Forelimb muscle (tissue), 1 donor: Measurements from ENCODE around the gene DUOX1. TPM values are rescaled to one million over a fixed set of nuclear protein-coding genes. Genes with fewer than 3 reads are reported as not detected.
A peak's percentile ranks its signal among the peaks of the same experiment; 100 is the strongest.

Experiments
- DNase-seq: peaks from one replicate; pipeline ENCODE4 v3.0.0-alpha.2; 2013; ENCODE audit warnings: low read depth
- polyA plus RNA-seq: library from polyadenylated mRNA; unstranded; fragments of 120-200 nt; gene quantifications from one replicate; pipeline ENCODE4 v1.2.1, GENCODE V29; 2013; ENCODE audit not compliant: insufficient read length

Gene DUOX1
- polyA plus RNA-seq, 1 donor: 2.9 TPM

- no peak for DNase-seq
Observed at GRCh38 chr15:45143946-45144345, 14.2 kb downstream of the DUOX1 start.

DNA sequence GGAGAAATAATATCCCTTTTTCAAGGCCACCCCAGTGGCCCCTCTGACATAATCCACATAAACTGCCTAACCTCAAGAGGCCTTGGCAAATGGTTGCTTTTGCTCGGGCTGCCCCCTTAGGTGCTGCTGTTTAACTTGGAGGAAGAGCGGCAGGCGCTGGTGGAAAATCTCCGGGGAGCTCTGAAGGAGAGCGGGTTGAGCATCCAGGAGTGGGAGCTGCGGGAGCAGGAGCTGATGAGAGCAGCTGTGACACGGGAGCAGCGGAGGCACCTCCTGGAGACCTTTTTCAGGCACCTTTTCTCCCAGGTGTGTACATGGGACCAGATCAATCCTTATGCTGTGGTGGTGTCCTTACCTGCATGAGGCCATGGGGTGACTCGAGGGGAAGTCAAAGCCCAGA lies 15.0 kb downstream of the DUOX1 start:
- no peak for DNase-seq

GRCh38 chr15:45146405-45146804 lies 16.6 kb downstream of the DUOX1 start:
- DNase-seq: no peak

GRCh38 chr15:45147606-45148005 lies 17.8 kb downstream of the DUOX1 start:
- no peak for DNase-seq

DNA sequence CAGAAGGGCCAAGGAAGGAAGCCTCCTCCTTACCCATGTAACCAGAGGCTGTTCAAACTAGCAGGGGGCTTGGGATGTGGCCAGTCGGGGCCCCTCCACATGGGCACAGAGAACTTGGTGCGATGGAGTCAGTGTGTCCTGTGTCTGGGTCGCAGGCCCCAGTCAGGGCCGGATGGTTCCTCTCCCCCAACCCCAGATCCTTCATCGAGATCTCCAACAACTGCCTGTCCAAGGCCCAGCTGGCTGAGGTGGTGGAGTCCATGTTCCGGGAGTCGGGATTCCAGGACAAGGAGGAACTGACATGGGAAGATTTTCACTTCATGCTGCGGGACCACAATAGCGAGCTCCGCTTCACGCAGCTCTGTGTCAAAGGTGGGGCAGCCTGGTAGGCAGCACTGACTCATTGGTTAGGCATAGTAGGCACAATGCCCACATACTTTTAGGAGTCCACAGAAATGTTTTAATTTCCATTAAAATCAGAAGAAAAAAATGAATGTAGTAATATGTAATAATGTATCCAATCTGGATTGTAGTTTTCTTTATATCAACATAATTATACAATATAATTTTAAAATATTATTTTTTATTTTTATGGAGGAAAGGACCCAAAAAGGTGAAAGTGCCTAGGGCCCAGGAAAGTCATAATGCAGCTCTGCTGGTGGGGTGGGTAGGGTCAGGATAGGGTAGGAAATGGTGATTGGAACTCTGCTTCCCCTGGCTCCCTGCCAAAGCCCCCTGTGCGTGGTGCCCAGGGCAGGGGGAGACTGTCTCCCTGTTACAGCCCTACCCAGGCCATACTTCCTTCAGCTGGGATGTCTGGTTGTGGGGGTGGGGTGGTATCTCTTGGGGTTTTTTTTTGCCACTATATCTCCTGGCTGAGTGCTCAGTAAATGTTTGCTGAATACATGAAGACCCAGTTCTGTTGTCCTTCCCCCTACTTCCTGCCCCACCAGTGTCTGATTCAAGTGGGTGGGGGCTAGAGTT lies 18.6 kb downstream of the DUOX1 start:
- no peak for DNase-seq

DNA sequence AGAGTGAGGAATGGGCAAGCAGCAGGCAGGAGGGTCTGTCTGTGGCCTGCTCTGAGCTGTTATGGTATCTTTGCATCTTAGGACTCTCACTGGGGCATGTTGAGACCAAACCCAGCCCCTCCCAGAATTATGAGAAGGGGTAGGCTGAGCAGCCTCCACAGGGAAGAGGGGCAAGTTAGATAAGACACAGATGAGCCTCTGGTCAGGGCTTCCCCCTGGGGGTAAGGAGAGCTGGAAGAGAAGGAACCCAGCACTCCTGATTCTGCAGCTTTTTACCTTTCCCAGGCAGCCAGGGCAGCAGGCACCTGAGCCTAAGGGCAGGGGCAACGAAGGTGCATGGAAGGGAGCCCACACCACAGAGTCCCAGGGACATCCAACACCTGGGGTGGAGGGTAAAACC lies 19.3 kb downstream of the DUOX1 start:
- DNase-seq: no peak

DNA sequence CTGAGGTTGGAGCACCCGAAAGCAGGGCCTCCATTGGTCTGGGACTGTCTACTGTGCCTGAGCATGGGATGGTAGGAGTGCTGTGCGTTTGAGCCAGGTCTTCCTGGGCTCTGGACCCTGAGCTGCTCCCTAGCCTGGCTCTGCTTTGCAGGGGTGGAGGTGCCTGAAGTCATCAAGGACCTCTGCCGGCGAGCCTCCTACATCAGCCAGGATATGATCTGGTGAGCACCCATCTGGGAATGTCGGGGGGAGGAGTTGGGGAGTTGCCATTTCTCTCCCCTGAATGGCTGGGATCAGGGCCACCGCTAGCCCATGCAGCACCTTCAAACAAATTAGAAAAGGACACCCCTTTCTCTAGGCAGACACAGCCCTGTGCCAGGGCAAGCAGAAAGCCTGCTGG lies 20.7 kb downstream of the DUOX1 start:
- no peak for DNase-seq

GRCh38 chr15:45150997-45151396 lies 21.2 kb downstream of the DUOX1 start:
- no peak for DNase-seq

DNA sequence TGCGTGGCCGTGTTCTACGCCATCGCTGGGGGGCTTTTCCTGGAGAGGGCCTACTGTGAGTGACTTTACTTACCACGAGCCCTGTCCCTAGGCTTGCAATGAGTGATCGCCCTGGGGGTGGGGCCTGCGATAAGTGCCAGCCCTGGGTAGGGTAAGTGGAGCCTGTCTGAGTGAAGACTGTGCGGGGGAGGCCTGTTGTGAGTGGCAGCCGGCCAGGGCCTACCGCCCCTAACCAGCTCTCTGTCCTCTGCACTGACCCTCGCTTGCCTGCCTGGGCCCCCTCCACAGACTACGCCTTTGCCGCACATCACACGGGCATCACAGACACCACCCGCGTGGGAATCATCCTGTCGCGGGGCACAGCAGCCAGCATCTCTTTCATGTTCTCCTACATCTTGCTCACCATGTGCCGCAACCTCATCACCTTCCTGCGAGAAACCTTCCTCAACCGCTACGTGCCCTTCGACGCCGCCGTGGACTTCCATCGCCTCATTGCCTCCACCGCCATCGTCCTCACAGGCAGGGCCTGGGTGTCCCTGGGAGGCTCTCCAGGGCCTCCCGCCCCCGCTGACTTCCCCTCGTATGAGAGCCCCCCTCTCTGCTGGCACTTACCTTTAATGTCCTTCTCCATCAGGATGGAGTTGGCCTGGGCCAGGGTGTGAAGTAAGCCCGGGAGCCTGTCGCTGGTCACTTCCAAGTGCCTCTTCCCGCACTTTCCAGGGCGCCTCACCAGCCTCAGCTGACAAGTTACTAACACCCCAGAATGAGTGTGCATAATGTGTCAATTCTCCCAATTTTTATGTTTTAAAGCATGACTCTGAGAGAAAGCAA lies 22.4 kb downstream of the DUOX1 start:
- no peak for DNase-seq

DNA sequence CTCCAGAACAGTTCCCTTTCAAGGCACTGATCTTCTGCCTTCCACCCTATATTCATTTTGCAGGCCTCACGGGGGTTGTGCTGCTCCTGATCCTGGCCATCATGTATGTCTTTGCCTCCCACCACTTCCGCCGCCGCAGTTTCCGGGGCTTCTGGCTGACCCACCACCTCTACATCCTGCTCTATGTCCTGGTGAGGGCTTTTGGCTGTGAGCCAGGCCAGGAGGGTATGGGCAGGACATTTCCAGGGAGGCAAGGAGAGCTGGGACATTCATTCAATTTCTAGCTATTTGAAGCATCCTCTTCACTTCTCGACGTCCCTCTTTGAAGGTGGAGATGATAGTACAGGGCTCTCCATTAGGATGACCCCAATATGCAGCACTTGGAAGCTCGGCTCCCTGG lies 25.9 kb downstream of the DUOX1 start:
- DNase-seq: no peak

DNA sequence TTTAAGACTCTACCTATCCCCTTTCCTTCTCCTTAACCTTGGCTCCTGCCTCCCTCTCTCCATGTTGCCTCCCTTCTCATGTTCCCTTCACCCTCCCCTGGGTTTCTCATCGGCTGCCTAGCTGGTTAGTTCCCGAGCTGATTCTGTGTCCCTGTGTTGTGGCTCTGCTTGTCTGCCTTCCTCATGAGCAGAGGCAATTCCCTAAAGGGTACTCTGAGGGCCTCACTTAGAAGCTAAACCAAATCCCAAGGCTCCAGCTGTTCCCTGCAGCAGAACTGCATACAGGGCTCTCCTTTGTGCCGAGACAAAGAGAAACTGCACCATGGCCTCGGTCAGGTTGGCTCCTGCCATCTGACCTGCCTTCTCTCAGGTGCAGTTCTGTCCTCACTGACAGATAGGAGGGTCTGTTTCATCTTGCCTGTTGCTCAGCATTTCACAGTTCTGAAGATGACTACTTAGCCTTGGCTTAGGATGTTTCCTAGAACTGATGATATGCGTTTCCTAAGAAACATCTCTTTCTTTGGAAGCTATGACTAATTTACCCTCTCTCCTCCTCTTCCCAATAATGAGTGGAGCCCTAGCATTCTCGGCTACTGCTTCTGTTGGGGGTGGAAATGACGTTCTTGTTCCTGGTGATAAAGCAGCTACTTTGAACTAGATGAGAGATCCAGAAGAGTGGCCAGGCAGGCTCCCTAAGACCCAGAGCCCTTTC lies 27.1 kb downstream of the DUOX1 start:
- no peak for DNase-seq

DNA sequence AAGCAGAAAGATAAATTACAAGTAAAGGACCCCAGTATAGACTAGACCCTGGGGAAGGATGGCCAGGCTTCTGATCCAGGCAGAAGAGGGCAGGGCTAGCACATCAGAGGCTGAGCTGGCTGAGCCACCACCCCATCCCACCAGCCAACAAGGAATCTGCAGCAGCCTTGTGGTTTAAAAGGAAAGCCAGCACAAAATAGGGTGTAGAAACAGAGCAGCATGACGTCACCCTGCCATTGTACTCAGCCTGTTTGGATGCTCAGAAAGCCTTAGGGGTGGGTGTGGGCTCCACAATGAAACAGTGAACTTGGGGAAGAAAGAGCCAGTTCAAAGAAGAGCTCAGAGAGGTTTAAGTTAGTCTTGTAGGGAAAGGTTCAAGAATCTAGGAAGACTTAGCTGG lies 28.2 kb downstream of the DUOX1 start:
- DNase-seq: no peak

- DNase-seq: no peak
Observed at GRCh38 chr15:45161666-45162065, 31.9 kb downstream of the DUOX1 start.

- DNase-seq: peak; percentile 46
Observed at GRCh38 chr15:45162771-45163507, 33.1 kb downstream of the DUOX1 start.

GRCh38 chr15:45163508-45163856 lies 33.7 kb downstream of the DUOX1 start:
- DNase-seq: no peak

DNA sequence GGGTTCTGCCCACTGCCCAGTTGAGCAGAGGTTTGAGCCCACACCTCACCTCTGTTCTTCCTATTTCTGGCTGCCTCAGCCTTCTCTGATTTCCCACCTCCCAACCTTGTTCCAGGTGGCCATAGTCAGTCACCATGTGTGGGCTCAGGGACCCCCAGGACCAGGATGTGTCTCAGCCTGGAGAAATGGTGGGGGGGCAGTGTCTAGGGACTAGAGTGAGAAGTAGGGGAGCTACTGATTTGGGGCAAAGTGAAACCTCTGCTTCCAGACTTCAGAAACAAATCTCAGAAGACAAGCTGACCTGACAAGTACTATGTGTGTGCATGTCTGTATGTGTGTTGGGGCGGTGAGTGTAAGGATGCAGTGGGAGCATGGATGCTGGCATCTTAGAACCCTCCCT lies 35.1 kb downstream of the DUOX1 start:
- DNase-seq: no peak

DNA sequence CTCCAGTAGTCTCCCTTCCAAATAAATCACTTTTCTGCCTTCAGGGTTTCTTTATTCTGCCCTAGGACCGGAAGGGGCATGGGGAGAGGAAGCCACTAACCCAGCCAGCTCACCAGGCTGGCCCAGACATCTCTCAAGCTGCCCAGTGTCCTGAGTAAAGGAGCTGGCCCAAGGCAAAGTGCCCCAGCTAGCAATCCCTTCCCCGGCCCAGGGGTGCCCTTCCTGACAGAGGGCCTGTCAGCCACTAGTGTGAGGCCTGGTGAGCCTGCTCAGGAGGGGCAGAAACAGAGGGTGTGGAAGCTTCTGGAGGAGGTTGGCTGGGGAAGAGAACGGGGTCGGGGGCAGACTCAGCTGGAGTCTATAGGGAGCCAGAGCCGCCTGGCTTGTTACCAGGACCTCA lies 35.7 kb downstream of the DUOX1 start:
- no peak for DNase-seq

- peak; percentile 35 for DNase-seq
Observed at GRCh38 chr15:45166834-45167630, 37.2 kb downstream of the DUOX1 start.

DNA sequence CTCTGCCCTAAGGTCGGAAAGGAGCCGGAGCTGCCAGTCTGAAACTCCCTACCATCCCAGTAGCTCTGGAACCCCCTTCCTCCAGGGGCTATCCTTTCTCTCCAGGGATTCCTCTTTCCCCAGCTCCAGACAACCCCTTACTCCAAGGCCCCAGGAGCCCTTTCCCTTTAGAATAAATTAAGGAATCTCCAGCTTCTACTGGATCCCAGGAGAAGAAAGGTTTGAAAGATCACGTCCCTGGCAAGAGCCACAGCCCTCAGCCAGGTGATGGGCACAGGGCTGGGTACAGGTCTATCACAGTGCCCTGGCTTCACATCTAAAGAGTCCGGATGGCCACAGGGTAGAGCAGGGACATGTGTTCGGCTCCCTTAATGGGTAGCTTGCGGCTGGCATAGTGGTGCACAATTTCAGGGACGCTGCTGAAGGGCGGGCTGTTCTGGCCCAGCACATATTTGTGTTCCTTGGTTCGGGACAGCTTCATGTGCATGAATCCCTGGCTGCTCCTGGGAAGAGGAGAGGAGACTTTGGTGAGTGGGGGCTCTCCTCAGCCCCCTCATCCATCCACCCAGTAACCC lies 37.9 kb downstream of the DUOX1 start:
- DNase-seq: no peak

DNA sequence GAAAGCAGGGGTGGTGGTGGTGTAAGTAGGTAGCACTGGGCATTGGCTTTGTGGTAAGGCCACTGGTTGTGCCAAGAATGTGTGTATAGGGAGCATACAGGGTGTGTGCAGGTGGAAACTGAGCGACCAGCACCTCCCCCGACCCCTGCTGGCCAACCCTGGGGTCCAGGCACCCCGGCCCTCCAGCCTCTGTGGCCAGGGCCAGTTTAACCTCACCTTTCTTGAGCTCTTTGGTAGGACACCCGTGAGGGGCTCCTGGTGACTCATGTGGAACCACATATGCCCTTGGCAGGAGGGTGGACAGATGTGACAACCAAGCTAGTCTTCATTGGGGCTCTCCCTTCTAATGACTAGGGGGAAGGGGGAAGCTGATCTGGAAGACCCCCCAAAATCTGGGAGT lies 38.5 kb downstream of the DUOX1 start:
- no peak for DNase-seq
